OCI-LY3 (cell line): ENCODE data around the gene ATP13A2.

Experiments used
- CTCF ChIP-seq: fragments of 200-600, 300-600 bp; sonication (generic); IDR thresholded peaks from 2 replicates; pipeline ENCODE4 v1.5.1; 2014; ENCODE audit warnings: antibody characterized with exemption, low read length, low read depth
- EZH2phosphoT487 ChIP-seq: fragments of 200-600 bp; shearing (Covaris generic); IDR thresholded peaks from 2 replicates; pipeline ENCODE4 v1.6.1; 2018; ENCODE audit warnings: antibody characterized with exemption, mixed run types, low read depth

DNA sequence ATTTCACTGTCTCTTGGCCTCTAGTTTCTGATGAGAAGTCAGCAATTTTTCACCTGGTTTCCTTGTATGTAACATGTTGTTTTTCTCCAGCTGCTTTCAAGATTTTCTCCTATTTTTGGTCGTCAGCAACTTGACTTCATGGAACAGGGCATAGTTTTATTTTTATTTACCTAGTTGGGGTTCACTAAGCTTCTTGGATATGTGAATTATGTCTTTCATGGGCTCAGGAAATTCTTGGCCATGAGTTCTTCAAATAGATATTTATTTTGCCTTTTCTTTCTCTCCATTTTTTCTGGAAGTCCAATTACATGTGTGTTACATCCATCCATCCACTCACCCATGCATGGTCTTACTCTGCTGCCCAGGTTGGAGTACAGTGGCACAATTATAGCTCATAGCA, 28.4 kb upstream of the ATP13A2 start:
- TF ChIP-seq CTCF = no peak
- no peak for TF ChIP-seq EZH2phosphoT487
